Activated CD4-positive, alpha-beta T cell treated with anti-CD3 and anti-CD28 coated beads for 24 hours (primary cell): Measurements from ENCODE around the gene PTPN21.

Source experiments
- DNase-seq, 2 donors: peaks; one replicate each; pipeline ENCODE4 v3.0.0-alpha.2; 2020; ENCODE audit warnings: low read depth in 2 of 2

Gene PTPN21

GRCh38 chr14:88554457-88555286 is at the start of gene PTPN21:
Gene PTPN21 (minus strand): TSS chr14:88555007. CDS start chr14:88550417, 4,590 bp downstream.
- DNase-seq, result no peak

GRCh38 chr14:88604212-88604611 is 49.4 kb upstream of the PTPN21 start:
- DNase-seq, result no peak

- peak; percentile 4 to 7 for DNase-seq
These were observed 45.1 kb upstream of the PTPN21 start for GRCh38 chr14:88599761-88600439.

GRCh38 chr14:88599326-88599725 is 44.5 kb upstream of the PTPN21 start:
- DNase-seq, result no peak

GRCh38 chr14:88598097-88598675 is 43.4 kb upstream of the PTPN21 start:
- no peak for DNase-seq

- no peak for DNase-seq
These were observed 42.8 kb upstream of the PTPN21 start for GRCh38 chr14:88597601-88598000.

GRCh38 chr14:88597038-88597437 is 42.2 kb upstream of the PTPN21 start:
- DNase-seq, result no peak

GRCh38 chr14:88592031-88592430 is 37.2 kb upstream of the PTPN21 start:
- no peak for DNase-seq

- DNase-seq, result no peak
These were observed 35.4 kb upstream of the PTPN21 start for GRCh38 chr14:88590173-88590572.

- DNase-seq, result no peak
These were observed 33.3 kb upstream of the PTPN21 start for GRCh38 chr14:88588081-88588480.

GRCh38 chr14:88584451-88584850 is 29.6 kb upstream of the PTPN21 start:
- no peak for DNase-seq

GRCh38 chr14:88576222-88576621 is 21.4 kb upstream of the PTPN21 start:
- no peak for DNase-seq

GRCh38 chr14:88572117-88572516 is 17.3 kb upstream of the PTPN21 start:
- DNase-seq, result no peak

- no peak for DNase-seq
These were observed 13.4 kb upstream of the PTPN21 start for GRCh38 chr14:88568196-88568595.

GRCh38 chr14:88565427-88565826 is 10.6 kb upstream of the PTPN21 start:
- no peak for DNase-seq

GRCh38 chr14:88563845-88564244 is 9.0 kb upstream of the PTPN21 start:
- DNase-seq, result no peak

- peak; percentile 69 to 76 for DNase-seq
These were observed 8.3 kb upstream of the PTPN21 start, which contains the start of gene ZC3H14 for GRCh38 chr14:88562831-88563686. Gene ZC3H14 (plus strand): TSS chr14:88563037. CDS start chr14:88563134, 97 bp downstream.

GRCh38 chr14:88562532-88562830 is 7.7 kb upstream of the PTPN21 start:
- DNase-seq, result no peak

- DNase-seq, result no peak
These were observed 5.0 kb upstream of the PTPN21 start for GRCh38 chr14:88559852-88560251.

GRCh38 chr14:88556581-88556980 is 1.8 kb upstream of the PTPN21 start:
- DNase-seq, result no peak

GRCh38 chr14:88553886-88554456 is 836 bp downstream of the PTPN21 start:
- DNase-seq, result no peak

- DNase-seq, result no peak
These were observed 1.9 kb downstream of the PTPN21 start for GRCh38 chr14:88552876-88553275.
